Ureter (tissue), 1 donor: ENCODE measurements around the gene ADAMTS2. TPM values are rescaled to one million over a fixed set of nuclear protein-coding genes. Genes with fewer than 3 reads are reported as not detected.

Source experiments
- DNase-seq: peaks from one replicate; pipeline ENCODE4 v3.0.0-alpha.2; 2020; ENCODE audit warnings: low spot score
- total RNA-seq: library from RNA; stranded (reverse); gene quantifications from one replicate; pipeline ENCODE4 v1.2.4, GENCODE V29; 2023
- donor health status: DM: yes; HTN: yes; CAD: no.

ADAMTS2 gene
- total RNA-seq, 1 donor from 2014 or later = 13.3 TPM

DNA sequence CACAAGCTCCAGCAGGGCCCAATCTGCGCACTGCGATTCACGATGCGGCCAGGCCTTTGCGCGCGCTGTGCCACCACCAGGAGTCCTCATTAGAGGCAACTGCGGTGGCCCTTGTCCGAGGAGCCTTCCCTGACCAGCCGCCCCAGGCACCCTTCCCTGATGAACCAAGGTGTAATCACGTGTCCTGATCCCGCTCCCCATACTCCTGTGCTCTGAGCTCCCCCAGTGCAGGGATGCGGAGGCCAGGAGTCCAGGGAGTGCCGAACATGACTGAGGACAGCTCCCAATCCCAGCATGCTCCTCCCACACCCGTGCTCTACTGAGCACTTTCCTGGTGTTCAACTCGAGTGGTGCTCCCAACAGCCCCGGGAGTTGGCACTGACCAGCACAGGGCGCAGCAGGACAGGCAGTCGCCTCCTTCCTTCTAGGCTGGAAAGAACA, 150.3 kb downstream of the ADAMTS2 start:
- no peak for DNase-seq

DNA sequence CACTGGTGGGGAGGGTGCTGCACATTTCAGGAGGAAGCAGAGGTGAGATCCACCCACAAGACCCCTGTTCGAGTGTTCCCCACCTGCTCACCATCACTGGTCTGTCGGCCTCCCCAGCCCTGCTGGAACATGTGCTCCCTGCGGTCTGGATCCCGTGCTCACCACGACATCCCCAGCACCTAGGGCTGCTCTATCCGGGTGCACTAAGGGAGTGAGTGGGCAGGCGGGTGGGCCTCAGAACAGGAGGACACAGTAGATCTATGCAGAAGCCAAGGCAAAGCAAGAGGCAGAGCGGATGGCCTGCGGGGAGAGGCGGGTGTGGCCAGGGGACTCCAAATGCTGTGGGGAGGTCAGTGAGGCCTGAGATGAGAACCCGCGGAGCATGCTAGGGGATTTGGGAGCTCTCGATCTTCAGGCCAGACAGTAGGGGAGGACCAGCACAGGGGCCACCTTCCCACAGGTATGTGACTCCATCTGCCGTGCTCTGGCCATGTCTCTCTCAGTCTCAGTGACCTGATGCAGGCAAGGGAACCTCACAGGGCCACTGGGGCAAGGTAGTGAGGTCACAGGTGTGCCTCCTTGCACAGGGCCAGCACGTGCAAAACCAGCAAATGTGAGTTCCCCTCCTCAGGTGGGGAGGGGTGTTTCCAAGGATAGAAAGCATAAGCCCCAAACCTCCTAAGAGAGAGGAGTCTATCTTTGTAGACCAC, 150.9 kb downstream of the ADAMTS2 start:
- DNase-seq = no peak

DNA sequence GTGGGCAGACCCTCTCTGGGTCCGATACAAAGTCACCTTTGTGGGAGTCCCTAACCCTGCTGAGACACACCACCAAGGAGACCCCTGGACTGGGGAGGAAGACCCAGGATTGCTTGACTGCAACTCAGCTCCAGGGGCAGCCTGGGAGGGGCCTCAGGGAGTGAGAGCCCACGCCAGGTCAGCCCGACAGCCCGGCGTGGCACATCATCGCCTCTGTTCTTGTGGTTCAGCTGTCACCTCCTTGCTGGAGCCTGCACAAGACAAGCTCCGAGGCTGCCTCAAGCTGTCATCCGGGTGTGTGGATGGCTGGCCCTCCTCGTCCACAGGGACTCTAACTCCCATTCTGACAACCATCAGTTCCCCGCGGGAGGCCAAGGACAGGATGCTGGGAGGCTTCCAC, 151.5 kb downstream of the ADAMTS2 start:
- no peak for DNase-seq

DNA sequence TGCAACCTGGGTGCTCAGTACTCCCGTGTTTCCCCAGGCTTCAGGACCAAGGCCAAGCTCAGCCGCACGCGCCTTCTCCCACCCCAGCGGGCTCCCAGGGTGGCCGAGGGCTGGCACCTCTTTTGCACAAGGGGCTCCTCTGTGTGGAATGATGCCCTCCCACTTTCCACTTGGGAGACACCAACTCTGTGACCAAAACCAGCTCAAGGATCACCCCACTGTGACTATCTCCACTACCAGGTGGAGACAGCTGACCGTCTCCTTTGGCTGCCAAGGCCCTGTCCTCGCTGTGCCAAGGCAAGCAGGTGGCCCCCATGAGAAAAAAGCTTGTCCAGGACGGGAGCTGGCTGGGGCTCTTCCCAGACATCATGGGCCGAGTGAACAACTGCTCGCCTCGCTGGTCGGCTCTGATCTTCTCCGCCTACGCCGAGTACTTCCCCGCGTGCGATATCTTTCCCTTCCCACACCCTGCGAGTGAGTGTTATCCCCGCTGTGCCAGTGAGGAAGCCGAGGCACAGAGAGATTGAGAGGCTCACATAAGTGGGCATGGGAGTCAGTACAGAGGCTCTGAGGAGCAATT, 152.3 kb downstream of the ADAMTS2 start:
- DNase-seq = no peak

DNA sequence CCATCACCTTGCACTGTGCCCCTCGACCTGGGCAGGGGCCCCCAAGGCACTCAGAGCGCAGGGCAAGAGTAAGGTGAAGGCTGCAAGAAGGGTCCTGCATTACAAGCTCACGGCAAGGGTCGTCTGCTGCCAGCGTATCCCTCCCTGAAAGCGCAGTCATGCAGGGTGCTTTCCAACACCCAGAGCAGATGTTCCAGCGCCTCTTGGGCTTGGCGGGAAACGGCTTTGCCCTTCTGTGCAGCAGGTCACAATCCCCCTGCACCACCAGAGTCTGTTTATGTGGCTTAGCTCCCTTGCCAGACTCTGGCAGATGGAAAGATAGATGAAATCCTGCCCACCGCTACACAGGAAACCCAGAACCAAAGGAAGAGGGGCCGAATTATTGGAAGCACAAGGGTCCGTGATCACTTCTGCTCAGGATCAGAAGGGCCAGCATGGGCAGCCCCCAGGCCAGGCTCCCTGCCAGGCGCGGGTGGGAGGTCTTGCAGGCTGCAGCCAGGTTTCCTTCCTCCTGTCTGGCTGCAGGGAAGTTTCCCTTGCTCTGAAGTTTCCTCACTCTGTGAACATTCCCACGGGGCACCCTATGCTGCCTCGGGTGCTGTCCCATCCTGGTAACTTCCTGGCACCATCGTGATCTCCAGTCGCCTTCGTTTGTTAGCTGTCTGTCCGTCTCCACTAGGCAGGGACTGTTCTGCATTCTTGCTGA, 152.9 kb downstream of the ADAMTS2 start:
- DNase-seq = no peak

DNA sequence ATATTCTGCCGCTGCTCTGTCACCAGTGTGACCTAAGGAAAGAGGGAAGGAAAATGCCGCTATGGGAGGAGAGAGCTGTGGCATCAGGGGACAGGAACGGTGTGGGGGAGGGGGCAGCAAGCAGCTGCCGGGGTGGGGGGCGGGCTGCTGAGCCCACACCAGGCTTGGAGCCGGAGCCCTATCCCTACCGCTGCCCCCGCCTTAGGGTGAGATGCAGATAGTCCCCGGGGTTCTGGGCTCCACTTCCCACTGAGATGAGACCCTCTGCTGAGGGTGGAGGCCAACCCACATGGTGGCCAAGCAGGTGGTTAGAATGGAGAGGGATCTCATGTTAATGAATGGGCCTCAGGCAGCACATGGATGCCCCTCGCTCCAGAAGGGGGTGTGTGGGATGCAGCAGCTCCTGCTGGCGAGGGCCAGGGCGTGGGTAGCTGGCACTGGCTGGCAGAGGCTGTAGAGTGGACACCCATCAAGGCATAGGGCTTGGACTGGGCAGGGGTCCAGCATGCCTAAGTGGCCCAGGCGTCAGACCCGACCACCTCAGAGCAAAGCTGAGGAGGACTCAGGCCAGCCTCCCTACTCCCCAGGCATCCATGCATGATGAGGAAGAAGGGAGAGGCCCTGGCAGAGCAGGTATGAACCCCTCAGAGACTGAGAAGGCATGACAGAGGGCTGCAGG, 153.6 kb downstream of the ADAMTS2 start:
- no peak for DNase-seq

DNA sequence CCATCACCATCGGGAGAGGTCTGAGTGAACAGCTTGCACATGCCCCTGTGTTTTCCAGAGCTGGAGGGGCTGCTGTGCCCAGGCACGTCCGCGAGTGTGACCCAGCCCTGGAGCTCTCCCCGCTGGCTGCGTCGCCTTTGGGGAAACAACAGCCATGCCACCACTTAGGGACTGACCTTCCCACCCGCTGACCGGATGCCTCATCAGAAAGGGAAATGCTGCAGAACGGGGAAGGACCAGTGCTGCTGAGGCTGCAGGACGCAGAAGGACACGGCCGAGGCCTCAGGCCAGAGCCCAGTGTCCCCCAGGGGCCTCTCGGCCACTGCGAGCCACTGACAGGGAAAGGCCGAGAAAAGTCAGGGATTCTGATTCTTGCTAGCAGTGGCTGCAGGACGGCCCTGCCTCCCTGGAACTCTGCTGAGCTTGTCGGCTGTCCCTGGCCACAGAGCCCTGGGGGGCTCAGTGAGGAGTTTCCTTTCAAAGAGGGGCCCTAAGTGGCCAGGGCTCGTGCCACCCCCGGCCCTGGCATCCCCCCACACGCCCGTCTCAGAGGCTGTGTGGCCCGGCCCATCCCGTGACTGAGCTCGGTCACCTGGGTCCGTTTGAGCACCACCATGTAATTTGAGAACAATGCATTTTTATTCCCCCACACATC, 154.3 kb downstream of the ADAMTS2 start:
- no peak for DNase-seq

DNA sequence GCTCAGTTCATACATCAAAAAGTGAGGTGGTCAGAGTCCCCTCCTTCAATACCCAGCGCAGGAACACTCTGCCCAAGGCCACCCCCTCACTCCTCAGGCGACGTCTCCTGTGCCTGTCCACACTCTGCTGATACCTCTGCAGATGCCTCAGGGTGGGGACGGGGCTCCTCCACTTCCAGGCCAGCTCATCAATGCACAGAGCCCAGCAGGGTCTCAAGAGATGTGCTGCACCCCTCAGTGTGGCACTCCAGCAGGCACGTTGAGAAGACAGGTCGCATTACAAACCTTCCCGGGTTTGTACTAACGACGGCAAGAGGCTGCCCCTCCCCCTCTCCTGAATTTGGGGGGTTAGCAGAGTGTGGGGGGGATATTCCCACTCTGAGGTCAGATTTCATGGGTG, 156.6 kb downstream of the ADAMTS2 start:
- DNase-seq = no peak

DNA sequence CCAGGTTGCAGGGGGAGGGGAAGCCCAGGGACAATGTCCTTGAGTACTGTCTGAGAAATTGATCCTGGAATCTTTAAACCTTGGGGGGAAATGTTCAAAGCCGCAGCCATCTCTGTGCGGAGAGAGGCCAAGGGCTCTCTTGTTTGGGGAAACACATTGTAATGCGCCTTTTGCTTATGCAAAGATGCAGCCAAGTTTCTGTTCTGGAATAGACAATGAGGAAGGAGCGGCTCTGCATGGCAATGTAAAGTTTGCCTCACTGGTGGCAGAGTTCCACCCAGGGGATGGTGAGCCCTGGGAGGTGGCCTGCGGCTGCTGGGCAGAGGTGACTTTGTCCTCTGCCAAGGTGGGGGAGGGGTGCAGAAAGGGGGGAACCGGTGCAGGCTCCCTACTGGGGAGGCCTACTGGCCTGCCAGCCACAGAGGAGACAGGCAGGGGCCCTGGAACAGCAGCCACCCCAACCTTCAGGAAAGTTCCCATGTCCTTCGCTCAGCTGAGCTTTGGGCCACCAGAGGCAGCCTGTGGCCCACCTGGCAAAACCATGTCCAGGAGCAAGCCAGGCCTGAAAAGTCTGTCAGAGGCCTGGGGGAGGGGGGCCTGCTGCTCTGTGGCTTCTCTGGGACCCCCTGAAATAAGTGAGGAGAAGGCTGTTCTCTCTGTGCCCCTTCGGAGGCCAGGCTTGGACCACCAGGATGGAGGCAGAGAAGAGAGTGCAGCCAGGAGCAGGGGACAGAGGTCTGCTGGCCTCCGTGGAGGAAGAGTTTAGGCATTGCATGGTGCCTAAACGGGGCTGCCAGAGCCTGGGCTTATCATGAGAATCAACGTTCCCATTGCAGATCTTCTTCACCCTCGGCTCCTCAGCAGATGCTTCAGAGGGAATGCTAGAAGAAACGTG, 157.3 kb downstream of the ADAMTS2 start:
- DNase-seq = no peak

DNA sequence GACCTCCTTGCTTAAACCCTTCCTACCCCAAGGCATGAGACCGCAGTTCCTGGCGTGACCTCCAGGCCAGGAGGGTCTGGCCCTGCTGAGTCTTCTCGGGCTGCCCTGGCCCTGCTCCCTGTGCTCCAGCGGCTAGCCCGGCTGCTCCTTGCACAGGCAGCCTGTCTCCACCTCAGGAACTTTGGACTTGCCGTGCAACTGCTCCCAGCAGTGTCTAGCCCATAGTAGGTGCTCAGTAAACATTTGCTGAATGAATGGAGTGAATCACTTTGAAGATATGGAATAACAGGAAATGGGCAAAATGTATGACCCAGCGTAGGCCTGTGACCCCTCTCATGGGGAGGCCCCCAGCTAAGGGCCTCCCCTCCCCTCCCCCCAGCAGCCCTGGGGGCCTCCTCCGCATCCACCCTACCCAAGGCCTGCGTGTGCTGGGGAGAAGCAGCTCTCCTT, 158.0 kb downstream of the ADAMTS2 start:
- DNase-seq = no peak

DNA sequence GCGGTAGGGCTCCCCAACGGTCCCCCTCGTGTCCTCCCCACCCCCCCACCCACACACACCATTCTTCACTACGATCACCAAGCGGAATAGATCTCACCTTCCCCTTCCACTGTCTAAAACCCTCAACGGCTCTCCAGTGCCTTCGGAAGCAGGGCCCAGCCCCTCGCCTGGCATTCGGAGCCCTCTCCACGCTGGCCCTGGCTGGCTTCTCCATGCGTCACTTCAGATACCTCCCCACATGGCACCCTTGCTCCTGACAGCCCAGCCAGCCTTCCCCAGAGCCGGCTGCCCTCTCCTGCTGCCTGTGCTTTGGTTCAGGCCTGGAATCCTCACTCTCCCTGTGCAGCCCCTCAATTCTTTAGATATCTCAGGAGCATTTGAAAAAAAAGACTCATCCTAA, 158.5 kb downstream of the ADAMTS2 start:
- no peak for DNase-seq

DNA sequence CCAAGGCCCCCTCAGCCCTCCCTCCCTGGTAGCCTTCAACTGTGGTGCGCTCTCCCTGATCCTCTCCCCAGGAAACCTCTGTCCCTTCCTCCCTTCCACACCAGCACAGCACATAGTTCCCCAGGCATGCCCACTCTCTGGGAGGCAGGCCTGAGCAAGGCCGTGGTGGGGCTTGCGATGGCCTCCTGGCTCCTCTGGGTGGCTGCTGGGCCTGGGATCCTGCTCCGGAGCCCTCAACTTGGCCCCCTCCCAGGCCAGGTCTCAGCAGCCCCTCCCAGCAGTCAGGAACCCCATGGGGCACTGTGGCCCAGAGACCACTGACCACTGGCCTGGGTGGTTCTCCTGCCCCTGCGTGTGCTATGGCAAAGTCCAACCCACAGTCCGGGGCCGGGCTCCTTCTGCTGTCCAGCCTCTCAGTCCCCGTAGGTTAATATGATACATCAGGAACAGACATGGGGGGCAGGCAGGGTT, 159.3 kb downstream of the ADAMTS2 start:
- no peak for DNase-seq

DNA sequence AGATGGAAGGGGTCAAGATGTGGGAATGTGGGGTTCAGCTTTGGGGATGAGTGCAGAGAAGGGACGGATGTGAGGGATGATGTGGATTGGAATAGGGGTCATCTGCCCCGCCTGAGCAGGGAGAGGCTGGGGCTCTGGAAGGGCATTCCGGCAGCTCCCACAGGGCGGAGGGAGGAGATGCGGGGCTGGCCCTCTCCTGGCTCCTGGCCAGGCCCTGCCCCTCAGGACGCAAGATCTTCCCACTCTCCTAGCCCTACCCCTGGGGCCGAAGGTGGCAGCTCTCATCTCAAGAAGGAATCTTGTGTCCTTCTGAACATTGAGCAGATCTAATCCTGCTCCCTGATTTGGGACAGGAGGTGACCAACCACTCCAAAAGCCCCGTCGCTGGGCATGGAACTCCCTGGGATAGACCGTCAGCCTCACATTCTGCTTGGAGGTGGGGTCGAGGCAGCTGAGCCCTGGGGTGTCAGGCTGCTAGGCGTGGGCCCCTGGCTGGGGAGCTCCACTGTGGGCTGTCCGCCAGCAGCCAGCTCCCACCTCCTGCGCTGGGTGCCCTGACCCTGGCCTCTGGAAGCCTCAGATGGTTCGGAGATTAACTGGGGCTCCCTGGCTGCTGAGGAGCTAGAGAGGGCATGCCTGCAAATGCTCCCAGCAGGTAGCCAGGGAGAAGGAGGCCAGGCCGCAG, 159.9 kb downstream of the ADAMTS2 start:
- DNase-seq = no peak

DNA sequence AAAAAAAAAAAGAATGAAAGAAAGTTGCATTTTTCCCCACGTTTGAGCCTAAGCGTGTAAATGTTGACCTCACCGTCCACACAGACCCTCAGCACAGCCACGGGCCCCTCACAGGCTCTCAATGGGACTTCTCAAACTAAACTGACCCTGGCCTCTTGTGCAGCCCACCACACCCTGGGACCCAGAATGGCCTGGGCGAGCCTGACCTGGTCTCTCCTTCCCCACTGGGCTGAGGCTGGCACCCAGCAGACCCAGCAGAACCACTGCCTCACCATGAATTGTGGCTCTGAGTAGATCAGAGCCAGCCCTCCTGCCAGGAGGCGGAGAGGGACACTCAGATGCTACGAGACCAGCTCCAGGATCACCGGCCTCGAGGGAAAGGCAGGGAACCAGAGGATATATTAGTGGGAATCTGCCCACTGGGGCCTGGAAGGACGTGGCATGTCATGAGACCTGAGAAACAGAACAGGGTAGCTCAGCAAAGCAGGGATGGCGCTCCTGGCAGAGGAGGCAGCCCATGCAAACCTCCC, 160.7 kb downstream of the ADAMTS2 start:
- DNase-seq = no peak

DNA sequence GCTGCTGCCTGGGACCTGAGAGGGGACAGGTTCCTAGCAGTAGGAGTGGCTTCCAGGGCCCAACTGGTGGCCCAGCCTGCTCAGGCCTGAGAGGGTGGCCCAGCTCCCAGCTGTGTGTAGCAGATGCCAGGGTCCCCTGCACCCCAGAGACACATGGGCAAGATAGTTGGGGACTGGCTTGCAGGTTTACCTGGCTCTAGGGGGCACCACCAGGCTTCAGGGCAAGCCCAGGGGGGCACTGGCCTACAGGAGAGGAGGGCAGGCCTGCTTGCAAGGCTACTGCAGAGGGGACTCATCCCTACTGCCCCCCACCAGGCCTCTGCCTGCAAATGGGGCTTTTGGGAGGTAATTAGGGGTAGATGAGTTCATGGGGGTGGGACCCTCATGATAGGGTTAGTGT, 161.8 kb downstream of the ADAMTS2 start:
- DNase-seq = no peak

DNA sequence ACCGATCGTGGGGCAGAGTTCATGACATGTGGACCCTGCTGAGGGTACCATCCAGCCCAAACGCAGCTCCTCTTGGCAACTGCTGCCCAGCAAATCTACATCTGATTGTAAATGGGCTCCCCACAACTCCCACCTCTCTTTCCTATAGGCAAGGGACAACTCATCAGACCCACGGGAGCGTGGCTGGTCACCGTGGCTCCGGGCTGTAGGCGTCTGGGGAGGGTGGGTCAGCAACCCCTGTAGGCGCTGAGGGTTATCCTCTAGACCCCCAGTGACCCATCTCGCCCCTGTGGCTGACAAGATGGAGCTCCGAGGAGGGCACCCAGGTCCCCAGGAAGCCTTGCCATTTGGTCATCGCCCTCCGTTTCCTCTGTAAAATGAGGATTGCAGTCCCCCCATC, 162.7 kb downstream of the ADAMTS2 start:
- no peak for DNase-seq

DNA sequence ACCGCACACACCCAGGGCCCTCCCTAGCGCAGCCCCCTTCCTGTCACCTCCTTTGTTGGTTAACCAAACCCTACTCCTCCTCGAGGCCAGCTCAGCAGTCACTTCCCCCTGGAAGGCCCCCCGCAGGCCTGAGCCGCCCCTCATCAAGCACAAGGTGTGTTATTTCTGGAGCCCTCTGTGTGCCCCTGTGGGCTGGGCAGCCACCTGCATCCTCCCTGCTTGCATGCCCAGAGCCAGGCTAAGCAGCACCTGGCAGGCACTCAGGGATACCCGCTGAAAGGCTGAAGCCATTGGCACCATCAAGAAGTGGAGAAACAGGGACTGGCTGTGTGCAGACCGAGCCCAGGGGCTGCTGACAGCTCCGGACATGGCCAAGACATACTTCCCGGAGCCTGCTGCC, 163.3 kb downstream of the ADAMTS2 start:
- DNase-seq = no peak

DNA sequence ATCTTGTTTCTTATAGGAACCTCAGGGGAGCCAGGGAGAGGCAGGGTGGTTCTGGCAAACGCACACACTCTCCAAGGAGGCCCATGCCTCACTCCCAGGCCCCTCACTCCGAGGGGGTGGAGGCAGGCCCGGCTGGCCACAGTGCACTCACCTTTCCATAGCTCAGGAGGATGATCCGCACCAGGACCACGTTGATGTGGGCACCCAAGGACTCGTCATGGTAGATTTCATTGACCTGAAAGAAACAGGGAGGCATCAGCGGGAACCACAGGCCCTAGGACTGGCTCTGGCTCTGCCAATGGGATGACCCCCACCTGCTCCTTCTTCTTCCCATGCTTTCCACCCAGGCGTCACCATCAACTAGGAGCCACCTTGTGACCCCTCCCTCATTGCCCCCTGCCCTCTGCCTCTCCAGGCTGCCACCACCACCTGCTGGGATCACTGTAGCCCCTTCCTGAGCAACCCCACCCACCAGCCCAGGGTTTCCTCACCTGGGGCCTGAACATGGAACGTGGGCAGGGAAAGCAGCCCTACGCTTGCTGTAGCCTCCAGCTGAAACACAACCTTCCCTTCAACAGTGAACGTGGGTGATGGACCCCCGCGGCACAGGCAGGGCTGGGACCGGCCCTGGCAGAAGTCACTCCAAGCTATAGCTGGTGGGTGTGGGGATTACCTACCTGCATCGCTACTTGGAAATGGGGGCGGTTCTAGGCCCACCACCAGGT, 164.2 kb downstream of the ADAMTS2 start:
- no peak for DNase-seq

DNA sequence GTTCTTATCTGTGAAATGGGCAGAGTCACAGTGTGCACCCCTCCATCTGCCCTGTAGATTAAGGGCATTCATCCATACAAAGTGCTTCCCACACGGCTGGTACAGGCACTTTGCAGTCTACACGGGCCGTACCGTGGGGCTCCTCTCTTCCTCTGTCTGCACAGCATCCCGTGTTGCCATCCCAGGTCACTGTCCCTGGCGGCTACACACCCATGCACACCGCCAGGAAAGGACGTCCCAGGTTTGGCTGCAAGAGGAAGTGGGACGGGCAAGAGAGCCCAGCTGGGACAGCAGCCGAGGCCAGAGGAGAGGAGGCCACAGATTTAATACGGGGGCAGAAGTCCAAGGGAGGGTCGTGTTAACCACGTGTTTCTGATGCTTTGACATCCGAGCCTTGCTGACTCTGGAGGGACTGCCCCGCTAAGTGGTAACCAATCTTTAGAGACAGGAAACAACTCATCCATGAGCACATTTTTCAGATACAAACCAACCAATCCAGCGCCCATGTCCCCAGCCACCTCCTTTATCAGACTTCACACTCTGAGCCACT, 165.1 kb downstream of the ADAMTS2 start:
- DNase-seq = no peak
